HUES48 (cell line): Measurements from ENCODE around the gene C1orf159.
A peak's percentile ranks its signal among the peaks of the same experiment; 100 is the strongest.

Experiments used
- H3K27ac ChIP-seq: one replicate; pipeline ENCODE4 v1.7.0; 2013; ENCODE audit warnings: low read depth, low read length, inconsistent platforms
- H3K27me3 ChIP-seq: 2 replicates; pipeline ENCODE4 v1.6.1; 2013; ENCODE audit warnings: mild to moderate bottlenecking, low read length; ENCODE audit not compliant: control insufficient read depth, insufficient read depth
- H3K36me3 ChIP-seq: 2 replicates; pipeline ENCODE4 v1.6.1; 2013; ENCODE audit warnings: low read length; ENCODE audit not compliant: control insufficient read depth, insufficient read depth
- H3K4me1 ChIP-seq: 2 replicates; pipeline ENCODE4 v1.6.1; 2013; ENCODE audit warnings: mild to moderate bottlenecking, low read length; ENCODE audit not compliant: control insufficient read depth, insufficient read depth
- H3K4me3 ChIP-seq: 2 replicates; pipeline ENCODE4 v1.5.1; 2013; ENCODE audit warnings: mild to moderate bottlenecking, low read depth, low read length
- H3K9ac ChIP-seq: 2 replicates; pipeline ENCODE4 v1.6.1; 2013; ENCODE audit warnings: mild to moderate bottlenecking, low read depth, low read length, moderate library complexity
- H3K9me3 ChIP-seq: 2 replicates; pipeline ENCODE4 v1.6.1; 2013; ENCODE audit warnings: low read length; ENCODE audit not compliant: control insufficient read depth, insufficient read depth

The C1orf159 gene

GRCh38 chr1:1122078-1122811 is 6.4 kb upstream of the C1orf159 start:
- H3K27ac ChIP-seq: no peak overlapping the region
- peaks cover 15% of the 10 kb centered on the region for H3K27me3 ChIP-seq
- no peaks in the 10 kb centered on the region for H3K36me3 ChIP-seq
- no peaks in the 10 kb centered on the region for H3K9me3 ChIP-seq
- no peaks in the 10 kb centered on the region for H3K4me1 ChIP-seq
- no peak overlapping the region for H3K9ac ChIP-seq
- no peak overlapping the region for H3K4me3 ChIP-seq

GRCh38 chr1:1121611-1122077 is 5.8 kb upstream of the C1orf159 start:
- H3K27ac ChIP-seq: no peak overlapping the region
- H3K27me3 ChIP-seq: peaks cover 17% of the 10 kb centered on the region
- no peaks in the 10 kb centered on the region for H3K36me3 ChIP-seq
- no peak overlapping the region for H3K9ac ChIP-seq
- no peaks in the 10 kb centered on the region for H3K4me1 ChIP-seq
- no peaks in the 10 kb centered on the region for H3K9me3 ChIP-seq
- H3K4me3 ChIP-seq: no peak overlapping the region

GRCh38 chr1:1120866-1121591 is 5.1 kb upstream of the C1orf159 start:
- Histone ChIP-seq H3K36me3 (no peaks in the 10 kb centered on the region), H3K27ac (no peak overlapping the region), H3K27me3 (peaks cover 17% of the 10 kb centered on the region), H3K9me3 (no peaks in the 10 kb centered on the region), H3K9ac (no peak overlapping the region), H3K4me3 (no peak overlapping the region), H3K4me1 (no peaks in the 10 kb centered on the region)

- Histone ChIP-seq H3K9me3 (no peaks in the 10 kb centered on the region), H3K4me3 (no peak overlapping the region), H3K27ac (no peak overlapping the region), H3K9ac (no peak overlapping the region), H3K27me3 (peaks cover 17% of the 10 kb centered on the region), H3K4me1 (no peaks in the 10 kb centered on the region), H3K36me3 (no peaks in the 10 kb centered on the region)
These were observed 4.2 kb upstream of the C1orf159 start for GRCh38 chr1:1120096-1120495.

- Histone ChIP-seq H3K4me3 (no peak overlapping the region), H3K27ac (no peak overlapping the region), H3K9me3 (no peaks in the 10 kb centered on the region), H3K4me1 (no peaks in the 10 kb centered on the region), H3K27me3 (peaks cover 17% of the 10 kb centered on the region), H3K9ac (no peak overlapping the region), H3K36me3 (no peaks in the 10 kb centered on the region)
These were observed 3.5 kb upstream of the C1orf159 start for GRCh38 chr1:1119272-1119890.

GRCh38 chr1:1118876-1119220 is 3.0 kb upstream of the C1orf159 start:
- no peak overlapping the region for H3K9ac ChIP-seq
- H3K36me3 ChIP-seq: no peaks in the 10 kb centered on the region
- H3K4me1 ChIP-seq: no peaks in the 10 kb centered on the region
- peaks cover 17% of the 10 kb centered on the region for H3K27me3 ChIP-seq
- no peaks in the 10 kb centered on the region for H3K9me3 ChIP-seq
- no peak overlapping the region for H3K4me3 ChIP-seq
- no peak overlapping the region for H3K27ac ChIP-seq

GRCh38 chr1:1118011-1118875 is 2.4 kb upstream of the C1orf159 start:
- H3K9me3 ChIP-seq: no peaks in the 10 kb centered on the region
- no peak overlapping the region for H3K4me3 ChIP-seq
- no peaks in the 10 kb centered on the region for H3K36me3 ChIP-seq
- no peak overlapping the region for H3K9ac ChIP-seq
- H3K27me3 ChIP-seq: peaks cover 17% of the 10 kb centered on the region
- H3K4me1 ChIP-seq: no peaks in the 10 kb centered on the region
- H3K27ac ChIP-seq: no peak overlapping the region

GRCh38 chr1:1117469-1117831 is 1.6 kb upstream of the C1orf159 start:
- H3K4me3 ChIP-seq: no peak overlapping the region
- H3K27ac ChIP-seq: no peak overlapping the region
- no peak overlapping the region for H3K9ac ChIP-seq
- H3K4me1 ChIP-seq: no peaks in the 10 kb centered on the region
- no peaks in the 10 kb centered on the region for H3K36me3 ChIP-seq
- peaks cover 17% of the 10 kb centered on the region for H3K27me3 ChIP-seq
- no peaks in the 10 kb centered on the region for H3K9me3 ChIP-seq

GRCh38 chr1:1116701-1117468 is 996 bp upstream of the C1orf159 start:
- H3K36me3 ChIP-seq: no peaks in the 10 kb centered on the region
- no peaks in the 10 kb centered on the region for H3K4me1 ChIP-seq
- no peaks in the 10 kb centered on the region for H3K9me3 ChIP-seq
- no peak overlapping the region for H3K27ac ChIP-seq
- H3K9ac ChIP-seq: no peak overlapping the region
- H3K4me3 ChIP-seq: peak overlapping the region; percentile 68
- H3K27me3 ChIP-seq: peaks cover 17% of the 10 kb centered on the region

- Histone ChIP-seq H3K27me3 (peaks cover 17% of the 10 kb centered on the region), H3K27ac (no peak overlapping the region), H3K4me3 (peak overlapping the region; percentile 76), H3K4me1 (no peaks in the 10 kb centered on the region), H3K9me3 (no peaks in the 10 kb centered on the region), H3K9ac (no peak overlapping the region), H3K36me3 (no peaks in the 10 kb centered on the region)
These were observed 628 bp downstream of the C1orf159 start for GRCh38 chr1:1115136-1115785.
